Activated CD8-positive, alpha-beta T cell treated with anti-CD3 and anti-CD28 coated beads for 36 hours (primary cell): ENCODE measurements around the gene CHD5. TPM values are rescaled to one million over a fixed set of nuclear protein-coding genes. Genes with fewer than 3 reads are reported as not detected.
A peak's percentile ranks its signal among the peaks of the same experiment; 100 is the strongest.

ENCODE experiments used
- ATAC-seq: fragments of 200-7000 bp; cut with Tn5 transposase; one replicate; pipeline ENCODE4 v1.10.0; 2021; ENCODE audit warnings: mild to moderate bottlenecking, moderate library complexity
- CTCF ChIA-PET: fragments of 350-600 bp; sonication (Branson Sonifier 250); formaldehyde crosslinking; loops from one replicate; lab custom pipeline; 2021; ENCODE audit warnings: antibody characterized with exemption; lab: Charles Lee
- POLR2A ChIA-PET: fragments of 350-600 bp; sonication (Branson Sonifier 250); formaldehyde crosslinking; loops from one replicate; lab custom pipeline; 2021; ENCODE audit warnings: antibody characterized with exemption; lab: Charles Lee
- DNase-seq: peaks from one replicate; pipeline ENCODE4 v3.0.0-alpha.2; 2020
- H3K27ac Mint-ChIP-seq: one replicate; pipeline ENCODE4 v1.8.0; 2021; ENCODE audit warnings: mild to moderate bottlenecking, mixed read lengths
- H3K27me3 Mint-ChIP-seq: one replicate; pipeline ENCODE4 v1.8.0; 2021; ENCODE audit warnings: mixed read lengths
- H3K36me3 Mint-ChIP-seq: one replicate; pipeline ENCODE4 v1.8.0; 2021; ENCODE audit warnings: low read depth, mixed read lengths
- H3K4me1 Mint-ChIP-seq: one replicate; pipeline ENCODE4 v1.8.0; 2021; ENCODE audit warnings: low read depth, mixed read lengths
- H3K4me3 Mint-ChIP-seq: one replicate; pipeline ENCODE4 v1.8.0; 2021; ENCODE audit warnings: mild to moderate bottlenecking, moderate library complexity, mixed read lengths
- H3K9me3 Mint-ChIP-seq: one replicate; pipeline ENCODE4 v1.8.0; 2021; ENCODE audit warnings: mixed read lengths
- intact Hi-C: fragments of 100-400 bp; cut with micrococcal nuclease; formaldehyde crosslinking; loops from one replicate; pipeline ENCODE4 v1.10.0; 2022
- total RNA-seq, 2 experiments: library from RNA; stranded (reverse); gene quantifications; one replicate each; pipeline ENCODE4 v1.2.3, GENCODE V29; 2021
- TF ChIP-seq, protein P1 (sequence below): fragments of 200-600 bp; IDR thresholded peaks from one replicate; pipeline ENCODE4 v1.8.0; 2022; ENCODE audit warnings: antibody characterized with exemption, mild to moderate bottlenecking

CHD5 gene
- total RNA-seq, 2 experiments from 2014 or later: 0.61 to 0.63 TPM

DNA sequence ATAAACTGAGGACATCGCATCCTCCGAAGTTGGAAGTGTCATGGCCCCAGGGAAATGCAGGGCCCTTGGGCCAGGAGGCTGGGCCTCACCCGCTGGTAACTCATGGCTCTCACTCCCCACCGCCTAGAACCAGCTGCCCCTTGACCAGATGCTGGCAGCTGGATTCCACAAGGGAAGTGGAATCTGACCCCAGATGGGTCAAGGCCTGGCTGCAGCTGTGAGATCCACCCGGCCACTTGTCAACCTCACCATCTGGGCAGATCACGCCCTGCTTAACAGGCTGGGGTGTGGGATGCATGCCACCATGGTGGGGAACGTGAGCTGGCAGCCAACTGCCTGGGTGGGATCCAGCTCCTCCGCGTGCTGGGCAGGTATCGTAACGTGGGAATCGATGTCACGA is 108.9 kb downstream of the CHD5 start:
- H3K4me1 Mint-ChIP-seq: no peaks in the 10 kb centered on the region
- peaks cover 23% of the 10 kb centered on the region for H3K36me3 Mint-ChIP-seq
- ATAC-seq (no peak), DNase-seq (no peak)
- no peaks in the 10 kb centered on the region for H3K9me3 Mint-ChIP-seq
- H3K4me3 Mint-ChIP-seq: no peak overlapping the region
- no peaks in the 10 kb centered on the region for H3K27me3 Mint-ChIP-seq
- ChIA-PET CTCF (no interaction called here), POLR2A (no interaction called here)
- intact Hi-C loops: no loop called here
- no peak overlapping the region for H3K27ac Mint-ChIP-seq
- TF ChIP-seq, protein P1, sequence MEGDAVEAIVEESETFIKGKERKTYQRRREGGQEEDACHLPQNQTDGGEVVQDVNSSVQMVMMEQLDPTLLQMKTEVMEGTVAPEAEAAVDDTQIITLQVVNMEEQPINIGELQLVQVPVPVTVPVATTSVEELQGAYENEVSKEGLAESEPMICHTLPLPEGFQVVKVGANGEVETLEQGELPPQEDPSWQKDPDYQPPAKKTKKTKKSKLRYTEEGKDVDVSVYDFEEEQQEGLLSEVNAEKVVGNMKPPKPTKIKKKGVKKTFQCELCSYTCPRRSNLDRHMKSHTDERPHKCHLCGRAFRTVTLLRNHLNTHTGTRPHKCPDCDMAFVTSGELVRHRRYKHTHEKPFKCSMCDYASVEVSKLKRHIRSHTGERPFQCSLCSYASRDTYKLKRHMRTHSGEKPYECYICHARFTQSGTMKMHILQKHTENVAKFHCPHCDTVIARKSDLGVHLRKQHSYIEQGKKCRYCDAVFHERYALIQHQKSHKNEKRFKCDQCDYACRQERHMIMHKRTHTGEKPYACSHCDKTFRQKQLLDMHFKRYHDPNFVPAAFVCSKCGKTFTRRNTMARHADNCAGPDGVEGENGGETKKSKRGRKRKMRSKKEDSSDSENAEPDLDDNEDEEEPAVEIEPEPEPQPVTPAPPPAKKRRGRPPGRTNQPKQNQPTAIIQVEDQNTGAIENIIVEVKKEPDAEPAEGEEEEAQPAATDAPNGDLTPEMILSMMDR: no peak

DNA sequence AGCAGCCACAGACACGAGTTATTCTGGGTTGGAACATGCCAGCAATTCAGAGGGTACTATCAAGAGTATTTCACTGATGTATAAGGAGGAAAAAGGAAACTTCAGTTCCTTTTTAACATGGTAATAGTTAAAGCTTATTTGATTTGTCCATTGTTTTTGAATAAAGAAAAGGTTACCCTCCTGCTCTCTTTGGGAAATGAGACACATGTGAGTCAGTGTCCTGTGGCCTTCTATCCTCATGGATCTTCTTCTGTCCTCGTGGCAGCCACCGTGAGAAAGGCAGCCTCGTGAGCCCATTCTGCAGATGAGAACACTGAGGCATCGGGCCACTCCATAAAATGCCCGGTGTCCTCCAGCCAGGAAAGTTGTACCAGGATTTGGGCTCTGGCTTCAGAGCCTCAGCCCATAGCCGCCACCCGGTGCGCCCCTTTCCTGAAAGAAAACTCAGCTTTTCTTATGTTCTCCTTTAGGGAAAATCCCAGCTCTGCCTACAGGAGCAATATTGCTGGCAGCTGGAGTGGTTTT is 109.6 kb downstream of the CHD5 start:
- H3K27me3 Mint-ChIP-seq: no peaks in the 10 kb centered on the region
- TF ChIP-seq, protein P1: no peak
- H3K9me3 Mint-ChIP-seq: no peaks in the 10 kb centered on the region
- H3K36me3 Mint-ChIP-seq: peaks cover 20% of the 10 kb centered on the region
- H3K4me1 Mint-ChIP-seq: no peaks in the 10 kb centered on the region
- no peak overlapping the region for H3K4me3 Mint-ChIP-seq
- DNase-seq (no peak), ATAC-seq (no peak)
- intact Hi-C loops: no loop called here
- ChIA-PET CTCF (no interaction called here), POLR2A (no interaction called here)
- no peak overlapping the region for H3K27ac Mint-ChIP-seq

DNA sequence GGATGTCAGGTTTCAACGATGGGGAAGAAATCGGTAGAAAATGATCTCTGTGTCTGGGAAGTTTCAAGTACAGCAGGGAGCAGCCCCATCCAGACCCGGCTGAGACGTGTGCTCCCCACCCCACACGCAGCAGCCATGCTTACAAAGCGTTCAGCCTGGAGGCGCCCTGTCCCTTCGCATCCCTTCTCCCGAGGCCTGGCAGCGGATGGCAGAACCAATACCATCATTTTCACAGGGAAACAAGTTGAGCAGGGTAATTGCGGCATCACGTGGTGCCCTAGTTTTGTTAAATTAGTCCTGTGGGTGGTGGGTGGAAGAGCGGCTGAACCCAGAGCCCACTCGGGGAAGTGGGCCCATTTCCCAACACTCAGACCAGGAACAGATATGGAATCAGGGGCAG is 110.5 kb downstream of the CHD5 start:
- Mint-ChIP-seq H3K4me3 (no peak overlapping the region), H3K4me1 (no peaks in the 10 kb centered on the region), H3K27me3 (no peaks in the 10 kb centered on the region), H3K36me3 (peaks cover 20% of the 10 kb centered on the region), H3K9me3 (no peaks in the 10 kb centered on the region), H3K27ac (peak overlapping the region; percentile 23)
- no peak for ATAC-seq
- CTCF ChIA-PET: no interaction called here
- POLR2A ChIA-PET: no interaction called here
- intact Hi-C loops: no loop called here
- TF ChIP-seq, protein P1: no peak
- DNase-seq: no peak

DNA sequence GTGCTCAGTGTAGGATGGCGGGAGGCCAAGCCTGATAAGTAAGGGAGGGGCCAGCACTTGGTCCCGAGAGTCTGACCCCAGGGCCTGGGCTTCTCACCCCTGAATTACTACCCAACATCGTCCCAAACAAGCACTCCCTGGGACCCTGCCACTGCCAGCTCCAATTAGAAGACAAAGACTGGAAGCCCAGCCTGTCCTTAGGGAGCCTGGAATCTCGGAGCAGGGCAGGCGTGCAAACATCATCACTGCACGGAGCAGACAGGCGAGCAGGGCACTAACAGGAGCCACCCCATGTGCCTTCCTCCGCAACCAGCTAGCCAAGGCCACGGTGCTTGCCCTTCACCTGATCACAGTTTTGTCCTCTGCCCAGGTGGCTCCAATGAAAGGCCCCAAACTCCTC is 111.2 kb downstream of the CHD5 start:
- Mint-ChIP-seq H3K27ac (no peak overlapping the region), H3K9me3 (no peaks in the 10 kb centered on the region), H3K27me3 (no peaks in the 10 kb centered on the region), H3K4me3 (no peak overlapping the region), H3K36me3 (peaks cover 19% of the 10 kb centered on the region), H3K4me1 (no peaks in the 10 kb centered on the region)
- ChIA-PET POLR2A (no interaction called here), CTCF (no interaction called here)
- DNase-seq: no peak
- TF ChIP-seq, protein P1: no peak
- ATAC-seq: peak; percentile 10
- intact Hi-C loops: no loop called here

DNA sequence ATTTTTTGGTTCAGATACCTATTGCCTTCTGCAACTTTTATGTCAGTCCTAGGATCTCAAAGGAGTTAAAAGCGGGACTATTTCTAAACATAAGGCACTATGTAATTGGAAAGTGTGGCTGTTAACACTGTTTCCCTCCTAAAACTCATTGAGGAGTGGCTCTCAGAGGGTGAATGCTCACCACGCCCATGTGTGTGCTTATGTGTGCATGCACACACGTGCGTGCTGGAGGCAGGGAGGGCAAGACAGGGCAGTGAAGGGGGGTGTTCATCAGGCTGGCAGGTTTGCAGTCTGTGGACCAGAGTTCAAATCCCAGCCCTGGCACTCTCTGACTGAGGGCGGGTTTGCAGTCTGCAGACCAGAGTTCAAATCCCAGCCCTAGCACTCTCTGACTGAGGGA is 112.0 kb downstream of the CHD5 start:
- H3K4me3 Mint-ChIP-seq: no peak overlapping the region
- TF ChIP-seq, protein P1: no peak
- ChIA-PET POLR2A (interaction anchor here (0.8 to 0.9 kb wide), 2 partner anchors 9 to 29 kb away, joined by 3 read pairs; no protein-coding TSS in a partner anchor), CTCF (interaction anchor here (1.0 kb wide), 1 partner anchor 15 kb away, joined by 4 read pairs; no protein-coding TSS in a partner anchor)
- no peaks in the 10 kb centered on the region for H3K9me3 Mint-ChIP-seq
- intact Hi-C loops: no loop called here
- peaks cover 17% of the 10 kb centered on the region for H3K36me3 Mint-ChIP-seq
- H3K27me3 Mint-ChIP-seq: no peaks in the 10 kb centered on the region
- DNase-seq: no peak
- H3K4me1 Mint-ChIP-seq: peaks cover 3% of the 10 kb centered on the region
- H3K27ac Mint-ChIP-seq: no peak overlapping the region
- no peak for ATAC-seq
